Gastroesophageal sphincter (tissue), 3 donors: ENCODE data around the gene CHD6.

Experiments
- EP300 ChIP-seq: sonication (generic); formaldehyde crosslinking; IDR thresholded peaks from one replicate; pipeline ENCODE4 v1.6.1; 2017; ENCODE audit warnings: antibody characterized with exemption, mild to moderate bottlenecking
- POLR2A ChIP-seq, 2 donors: fragments of 450-650 bp; IDR thresholded peaks; one replicate each; pipeline ENCODE4 v1.6.1; 2017; ENCODE audit warnings: antibody characterized with exemption in 2 of 2, mild to moderate bottlenecking in 2 of 2, moderate library complexity in 1 of 2
- POLR2AphosphoS5 ChIP-seq: sonication (generic); formaldehyde crosslinking; IDR thresholded peaks from one replicate; pipeline ENCODE4 v1.6.1; 2017; ENCODE audit warnings: antibody characterized with exemption
- TF ChIP-seq, protein P1 (sequence below), 4 experiments: fragments of 200-600 bp in 2 of 4; fragments of 450-650 bp in 2 of 4; sonication (generic) in 1 of 4; IDR thresholded peaks; one replicate each; pipeline ENCODE4 v1.5.1; 2017 to 2019; ENCODE audit warnings: antibody characterized with exemption in 4 of 4, mild to moderate bottlenecking in 2 of 4, moderate library complexity in 2 of 4

DNA sequence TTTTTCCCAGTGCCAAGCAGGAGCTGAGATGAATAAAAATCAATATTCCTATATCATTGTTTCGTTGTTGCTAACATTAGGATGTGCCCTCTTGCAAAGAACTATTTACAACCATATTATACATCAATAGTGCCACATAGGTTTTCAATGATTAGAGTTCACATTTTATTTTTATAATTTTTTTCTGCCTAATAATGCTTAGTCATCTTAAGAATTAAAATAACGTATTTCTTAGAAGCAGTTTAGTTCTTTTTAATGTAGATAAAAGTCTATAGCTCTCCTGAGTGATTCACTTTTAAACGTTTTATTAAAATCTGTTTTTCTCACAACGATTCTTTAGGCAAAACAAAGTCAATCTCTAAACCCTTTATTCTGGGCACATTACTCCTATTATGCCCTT, 71.6 kb downstream of the CHD6 start:
- TF ChIP-seq, protein P1, sequence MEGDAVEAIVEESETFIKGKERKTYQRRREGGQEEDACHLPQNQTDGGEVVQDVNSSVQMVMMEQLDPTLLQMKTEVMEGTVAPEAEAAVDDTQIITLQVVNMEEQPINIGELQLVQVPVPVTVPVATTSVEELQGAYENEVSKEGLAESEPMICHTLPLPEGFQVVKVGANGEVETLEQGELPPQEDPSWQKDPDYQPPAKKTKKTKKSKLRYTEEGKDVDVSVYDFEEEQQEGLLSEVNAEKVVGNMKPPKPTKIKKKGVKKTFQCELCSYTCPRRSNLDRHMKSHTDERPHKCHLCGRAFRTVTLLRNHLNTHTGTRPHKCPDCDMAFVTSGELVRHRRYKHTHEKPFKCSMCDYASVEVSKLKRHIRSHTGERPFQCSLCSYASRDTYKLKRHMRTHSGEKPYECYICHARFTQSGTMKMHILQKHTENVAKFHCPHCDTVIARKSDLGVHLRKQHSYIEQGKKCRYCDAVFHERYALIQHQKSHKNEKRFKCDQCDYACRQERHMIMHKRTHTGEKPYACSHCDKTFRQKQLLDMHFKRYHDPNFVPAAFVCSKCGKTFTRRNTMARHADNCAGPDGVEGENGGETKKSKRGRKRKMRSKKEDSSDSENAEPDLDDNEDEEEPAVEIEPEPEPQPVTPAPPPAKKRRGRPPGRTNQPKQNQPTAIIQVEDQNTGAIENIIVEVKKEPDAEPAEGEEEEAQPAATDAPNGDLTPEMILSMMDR (IDR thresholded peaks at IDR 0.05) = no peak
- no peak for TF ChIP-seq POLR2AphosphoS5
- TF ChIP-seq EP300 = no peak
- TF ChIP-seq POLR2A (IDR thresholded peaks at IDR 0.05) = no peak
